NCI-H128 (cell line): ENCODE data around the gene HSD11B2.

Experiments
- DNase-seq: peaks from one replicate; lab custom pipeline; 2025; ENCODE audit not compliant: unreplicated experiment; lab: John Stamatoyannopoulos, UW

HSD11B2 gene

DNA sequence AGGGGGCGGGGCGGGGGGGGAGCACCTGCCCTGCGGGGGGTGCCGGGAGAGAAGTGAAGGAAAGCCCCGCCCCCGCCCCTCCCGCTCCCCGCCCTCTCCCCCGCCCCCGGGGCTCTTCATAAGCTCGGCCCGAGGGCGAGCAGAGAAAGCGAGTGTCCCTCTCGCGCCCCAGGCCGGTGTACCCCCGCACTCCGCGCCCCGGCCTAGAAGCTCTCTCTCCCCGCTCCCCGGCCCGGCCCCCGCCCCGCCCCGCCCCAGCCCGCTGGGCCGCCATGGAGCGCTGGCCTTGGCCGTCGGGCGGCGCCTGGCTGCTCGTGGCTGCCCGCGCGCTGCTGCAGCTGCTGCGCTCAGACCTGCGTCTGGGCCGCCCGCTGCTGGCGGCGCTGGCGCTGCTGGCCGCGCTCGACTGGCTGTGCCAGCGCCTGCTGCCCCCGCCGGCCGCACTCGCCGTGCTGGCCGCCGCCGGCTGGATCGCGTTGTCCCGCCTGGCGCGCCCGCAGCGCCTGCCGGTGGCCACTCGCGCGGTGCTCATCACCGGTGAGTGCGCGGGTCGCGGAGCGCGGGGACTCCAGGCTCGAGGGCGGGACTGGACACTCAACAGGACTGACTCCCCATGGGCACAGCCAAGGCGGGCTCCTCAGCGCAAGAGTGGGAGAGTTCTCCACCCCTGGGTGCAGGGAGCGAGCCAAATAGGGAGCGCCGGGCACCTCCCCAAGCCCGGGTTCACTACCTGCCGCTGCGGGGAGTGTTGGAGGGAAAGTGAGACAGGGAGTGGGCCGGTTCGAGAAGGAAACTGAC lies at the start of gene HSD11B2:
Gene HSD11B2, plus strand, starts transcription at position 145 of the 798 bp plus-strand sequence. Its CDS starts 128 bp downstream, at position 273.
- no peak for DNase-seq

DNA sequence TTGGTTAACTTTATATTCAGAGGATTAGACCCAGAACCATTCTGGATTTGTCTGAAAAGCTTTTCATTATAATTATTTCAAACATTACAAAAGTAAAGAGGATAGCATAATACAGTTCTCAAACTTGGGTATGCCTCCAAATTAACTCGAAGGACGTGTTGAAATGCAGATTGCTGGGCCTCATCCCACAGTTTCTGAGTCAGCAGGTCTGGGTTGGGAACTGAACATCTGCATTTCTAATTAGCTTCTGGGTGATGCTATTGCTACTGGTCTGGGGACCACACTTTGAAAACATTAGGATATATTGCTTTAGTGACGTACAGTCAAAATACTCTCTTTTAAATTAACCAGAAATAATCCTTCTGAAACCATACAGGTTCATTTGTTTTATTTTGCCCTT lies 47.6 kb upstream of the HSD11B2 start:
- no peak for DNase-seq

DNA sequence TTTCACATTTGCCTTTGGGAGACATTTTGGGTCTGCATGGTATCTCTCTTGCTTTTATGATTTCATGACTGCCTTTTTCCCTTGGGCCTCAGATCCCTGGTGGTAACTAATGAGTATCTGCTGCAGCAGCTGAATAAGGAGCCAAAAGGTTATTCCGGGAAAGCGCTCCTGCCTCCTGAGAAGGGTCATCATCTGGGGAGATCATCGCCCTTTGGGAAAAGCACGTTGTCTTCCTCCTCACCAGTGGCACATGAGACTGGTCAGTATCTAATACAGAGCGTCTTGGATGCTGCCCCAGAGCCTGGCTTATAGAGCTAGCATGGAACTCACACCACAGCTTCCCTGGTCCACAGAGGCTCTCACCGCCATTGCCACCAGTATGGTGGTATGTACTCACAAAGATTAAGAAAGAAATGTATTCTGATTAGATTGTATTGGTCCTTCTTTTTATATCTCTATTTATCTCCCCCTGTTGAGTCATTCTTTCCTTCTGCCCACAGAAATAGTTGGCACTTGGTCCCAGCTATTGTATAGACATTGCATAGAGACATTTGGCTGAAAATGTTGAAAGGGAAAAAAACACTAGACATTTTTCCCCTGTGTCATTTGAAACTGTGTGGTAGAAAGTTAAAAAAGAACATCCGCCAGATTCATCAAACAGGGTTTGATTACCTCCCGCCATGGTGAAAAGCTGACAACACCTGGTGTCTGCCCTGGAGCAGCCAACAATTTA lies 46.0 kb upstream of the HSD11B2 start:
- no peak for DNase-seq

DNA sequence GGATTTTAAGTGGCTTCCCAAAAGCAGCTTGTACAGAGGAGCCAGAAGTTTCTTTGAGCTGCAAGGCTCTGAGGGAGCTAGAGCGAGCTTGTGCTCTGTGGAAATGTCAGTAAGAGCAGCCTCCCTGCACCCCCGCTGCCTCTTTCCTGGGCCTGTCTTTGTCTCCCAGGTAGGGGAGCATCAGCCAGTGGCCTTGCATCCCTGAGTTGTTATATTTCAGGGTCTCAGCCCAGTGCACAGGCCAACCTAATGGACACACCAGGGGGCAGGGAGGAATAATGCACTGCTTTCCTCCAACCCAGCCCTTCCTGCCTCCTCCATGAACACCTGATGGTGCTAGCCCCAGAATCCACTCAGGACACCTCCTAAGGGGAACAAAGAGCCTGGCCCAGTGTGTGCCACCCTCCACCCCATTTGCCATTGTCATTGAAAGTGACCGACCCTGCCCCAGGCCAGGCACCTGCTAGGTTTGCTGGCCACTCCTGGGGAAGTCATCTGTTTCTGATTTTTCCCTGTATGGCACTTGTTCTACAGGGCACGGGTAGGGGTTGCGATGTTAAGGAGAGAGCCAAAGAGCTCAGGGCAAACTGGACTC lies 44.0 kb upstream of the HSD11B2 start:
- no peak for DNase-seq

DNA sequence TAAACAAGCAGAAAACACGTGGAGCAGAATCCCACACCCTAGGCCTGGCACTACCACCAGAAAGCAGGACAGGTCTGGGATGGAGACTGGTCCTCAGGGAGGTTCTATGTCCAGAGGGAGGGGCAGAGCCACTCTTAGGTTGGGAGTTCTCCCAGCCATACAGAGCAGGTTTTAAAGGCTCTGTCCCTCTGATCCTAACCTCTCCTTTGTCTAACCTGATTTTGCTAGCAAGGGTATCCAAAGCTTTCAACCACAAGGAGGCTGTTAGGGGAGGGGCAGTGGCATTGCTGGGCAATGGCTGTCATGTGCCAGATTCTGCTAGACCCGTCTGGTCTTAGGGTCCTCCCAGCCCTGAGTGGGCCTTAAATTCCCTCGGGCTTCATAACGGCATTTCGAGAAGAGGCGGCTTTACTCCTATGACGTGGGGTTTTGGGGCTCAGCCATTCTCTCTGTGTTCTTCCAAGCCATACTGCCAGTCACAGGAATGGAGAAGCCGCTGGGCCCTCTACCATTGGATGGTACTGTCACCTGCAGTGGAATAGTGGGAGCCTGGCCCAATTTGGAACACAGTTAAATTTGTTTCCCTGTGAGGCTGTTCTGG lies 43.3 kb upstream of the HSD11B2 start:
- no peak for DNase-seq

DNA sequence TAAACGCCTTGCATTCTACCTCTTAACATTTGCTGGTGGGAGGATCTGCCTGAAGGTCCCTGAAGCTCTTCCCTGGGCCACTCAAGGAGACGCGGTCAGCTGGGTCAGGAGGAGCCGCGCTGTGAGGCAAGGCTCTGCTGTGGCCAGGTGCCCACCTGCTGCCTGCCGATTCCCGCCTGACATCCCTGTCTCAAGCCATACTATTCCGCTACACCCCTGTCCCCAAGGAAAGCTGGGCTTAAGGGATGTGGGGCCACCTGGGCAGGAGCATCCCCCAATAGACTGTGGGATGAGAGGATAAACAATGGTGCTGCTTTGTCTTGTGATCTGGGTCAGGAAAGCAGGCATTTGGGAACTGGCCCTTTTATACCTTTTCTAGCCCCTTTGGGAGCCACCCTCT lies 42.7 kb upstream of the HSD11B2 start:
- DNase-seq, result no peak

DNA sequence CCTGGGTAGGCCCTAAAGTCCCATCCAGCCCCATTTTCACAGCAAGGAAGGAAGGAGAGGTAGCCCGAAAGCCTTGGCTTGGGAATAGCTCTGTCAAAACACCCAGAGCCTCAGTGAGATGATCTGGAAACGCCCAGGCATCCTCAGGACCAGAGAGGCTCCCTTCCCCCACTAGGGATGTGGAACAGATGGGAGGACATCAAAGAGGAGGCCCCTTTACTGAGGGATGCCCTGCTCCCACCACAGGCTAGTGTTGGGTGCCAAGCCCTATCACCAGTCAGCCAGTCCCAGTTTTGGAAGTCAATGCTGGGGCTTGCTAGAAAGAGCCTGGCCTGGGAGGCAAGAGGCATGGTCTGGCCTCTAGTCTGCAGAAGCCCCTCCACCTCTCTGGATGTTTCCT lies 42.3 kb upstream of the HSD11B2 start:
- no peak for DNase-seq

DNA sequence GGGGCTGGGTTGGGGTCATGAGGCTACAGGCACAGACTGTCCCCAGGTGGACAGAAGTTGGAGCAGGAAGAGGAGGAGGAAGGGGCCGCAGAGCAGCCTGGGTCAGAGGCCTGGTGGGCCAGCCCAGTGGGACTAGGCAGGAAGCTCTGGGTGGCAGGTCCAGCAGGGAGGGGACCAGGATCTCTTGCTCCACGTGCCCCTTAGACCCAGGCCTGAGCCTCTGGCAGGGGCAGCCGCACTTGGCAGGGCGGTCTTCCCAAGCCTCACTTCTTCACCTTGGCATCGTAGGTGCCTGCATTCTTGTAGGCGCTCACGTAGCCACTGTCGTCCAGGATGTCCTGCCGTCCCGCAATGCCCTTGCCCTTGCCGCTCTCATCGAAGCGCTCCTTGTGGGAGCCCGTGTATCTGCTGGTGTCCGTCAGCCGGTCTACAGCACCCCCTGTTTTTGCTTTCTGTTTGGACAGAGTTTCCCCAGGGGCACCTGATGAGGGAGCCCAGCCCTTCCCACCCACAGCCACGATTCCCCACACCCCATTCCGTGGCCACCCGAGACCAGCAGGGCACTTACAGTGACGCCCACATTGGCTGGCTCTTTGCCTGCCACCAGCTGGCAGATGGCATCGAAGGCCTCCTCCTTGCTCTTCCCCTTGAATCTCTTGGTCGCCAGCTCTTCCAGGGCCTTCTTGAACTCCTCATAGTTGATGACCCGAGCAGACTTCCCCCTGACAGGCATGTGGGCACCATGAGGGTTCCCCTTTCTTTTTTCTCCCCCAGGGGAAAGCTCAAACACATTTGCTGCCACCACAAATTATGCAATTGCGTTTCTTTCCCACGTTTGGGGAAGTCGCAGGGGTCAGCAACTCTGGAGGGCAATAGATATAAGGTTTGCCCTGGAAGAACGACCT lies 40.8 kb upstream of the HSD11B2 start:
- no peak for DNase-seq

DNA sequence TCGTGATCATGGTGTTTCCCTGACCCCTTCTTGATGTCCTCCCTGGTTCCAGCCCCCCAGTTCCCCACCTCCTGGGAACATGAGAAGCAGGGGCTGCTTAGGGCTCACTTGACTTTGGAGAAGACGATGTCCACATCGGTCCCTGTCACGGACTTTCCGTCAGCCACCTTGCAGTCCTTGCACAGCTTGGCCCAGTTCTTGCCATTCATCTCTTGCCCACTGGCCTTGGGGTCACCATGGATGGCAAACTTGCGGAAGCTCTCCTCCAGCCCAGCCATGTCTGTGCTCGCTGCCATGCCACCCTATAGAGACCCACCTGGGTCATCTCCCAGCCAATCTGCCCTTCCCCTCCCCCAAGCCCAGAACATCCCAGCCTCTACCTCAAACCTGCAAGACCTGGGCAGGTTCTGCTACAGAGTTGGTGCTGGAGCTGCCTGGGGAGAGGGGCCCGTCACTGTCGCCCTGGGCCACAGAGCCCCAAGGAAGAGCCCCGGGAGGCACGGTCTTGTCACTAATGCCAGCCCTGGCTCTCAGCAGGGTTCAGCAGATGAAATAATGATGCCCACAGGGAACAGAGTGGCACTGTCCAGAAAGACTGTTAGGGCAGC lies 40.0 kb upstream of the HSD11B2 start:
- no peak for DNase-seq

DNA sequence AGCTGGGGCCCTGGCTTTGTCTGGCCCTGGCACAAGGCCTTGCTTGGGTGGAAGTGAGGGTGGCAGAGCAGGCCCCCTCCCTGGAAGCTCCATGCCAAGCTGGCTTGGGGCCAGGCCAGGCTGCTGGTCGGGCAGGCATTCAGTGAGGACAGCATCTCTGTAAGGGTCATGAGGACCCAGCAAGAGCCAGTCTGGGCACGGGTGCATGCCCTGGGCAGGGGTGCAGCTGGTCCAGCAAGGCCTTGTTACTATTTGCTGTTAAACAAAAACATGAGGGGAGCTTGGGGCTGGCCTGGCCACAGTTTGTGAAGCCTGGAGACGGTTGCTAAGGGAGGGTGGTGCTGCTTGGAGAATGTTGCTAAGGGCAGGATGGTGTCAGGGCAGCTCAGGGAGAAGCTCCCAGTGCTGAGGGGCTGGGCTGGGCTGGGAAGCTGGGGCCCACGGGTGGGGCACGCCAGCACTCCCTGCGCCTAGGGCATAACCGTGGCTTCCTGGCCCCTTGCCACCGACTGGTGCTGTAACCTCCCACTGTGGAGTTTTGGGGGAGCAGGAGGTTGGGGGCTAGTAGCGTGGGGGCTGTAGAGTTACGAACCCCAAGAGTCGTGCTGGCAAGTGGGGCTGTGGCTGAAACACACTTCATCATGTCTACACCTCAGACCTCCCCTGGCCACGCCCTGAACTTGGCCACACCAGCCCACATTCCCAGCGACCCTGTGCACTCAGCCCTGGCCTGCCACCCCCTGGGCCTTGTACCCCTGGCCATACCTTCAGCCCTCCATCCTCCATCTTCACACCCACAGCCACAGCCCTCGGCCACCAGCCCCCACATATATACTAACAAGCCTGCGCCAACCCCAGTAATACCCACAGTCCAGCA lies 39.3 kb upstream of the HSD11B2 start:
- peak; percentile 1 for DNase-seq

DNA sequence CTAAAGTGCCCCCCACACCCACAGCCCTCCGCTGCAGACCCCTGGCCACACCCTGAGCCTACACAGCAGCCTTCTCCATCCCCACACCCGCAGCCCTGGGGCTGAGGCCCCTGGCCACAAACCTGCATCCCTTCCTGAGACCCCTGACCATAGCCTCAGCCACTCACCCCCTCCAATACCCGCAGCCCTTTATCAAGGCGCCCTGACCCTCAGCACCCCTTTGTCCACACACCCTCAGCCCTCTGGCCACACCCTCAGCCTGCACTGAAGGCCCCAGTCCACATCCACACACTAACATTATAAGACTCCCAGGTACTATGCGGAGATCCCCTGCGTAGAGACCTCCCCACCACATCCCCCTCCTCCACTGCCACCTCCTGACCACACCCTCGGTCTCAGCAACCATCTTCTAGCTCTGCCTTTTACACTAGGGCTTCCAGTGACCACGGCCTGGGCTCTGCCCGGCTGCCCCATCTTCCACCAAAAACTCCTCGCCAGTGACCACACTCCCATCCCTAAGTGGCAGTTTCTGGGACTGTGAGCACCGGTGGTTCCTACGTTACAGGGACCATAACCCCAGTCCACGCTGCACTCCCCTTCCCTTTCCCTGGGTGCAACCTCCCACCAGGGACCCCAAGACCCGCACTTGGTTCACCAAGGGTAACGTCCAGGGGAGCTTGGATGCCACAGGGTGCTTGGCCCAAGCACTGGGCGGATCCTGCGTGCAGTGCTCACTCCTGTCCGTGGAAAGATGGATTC lies 38.4 kb upstream of the HSD11B2 start:
- DNase-seq, result no peak

DNA sequence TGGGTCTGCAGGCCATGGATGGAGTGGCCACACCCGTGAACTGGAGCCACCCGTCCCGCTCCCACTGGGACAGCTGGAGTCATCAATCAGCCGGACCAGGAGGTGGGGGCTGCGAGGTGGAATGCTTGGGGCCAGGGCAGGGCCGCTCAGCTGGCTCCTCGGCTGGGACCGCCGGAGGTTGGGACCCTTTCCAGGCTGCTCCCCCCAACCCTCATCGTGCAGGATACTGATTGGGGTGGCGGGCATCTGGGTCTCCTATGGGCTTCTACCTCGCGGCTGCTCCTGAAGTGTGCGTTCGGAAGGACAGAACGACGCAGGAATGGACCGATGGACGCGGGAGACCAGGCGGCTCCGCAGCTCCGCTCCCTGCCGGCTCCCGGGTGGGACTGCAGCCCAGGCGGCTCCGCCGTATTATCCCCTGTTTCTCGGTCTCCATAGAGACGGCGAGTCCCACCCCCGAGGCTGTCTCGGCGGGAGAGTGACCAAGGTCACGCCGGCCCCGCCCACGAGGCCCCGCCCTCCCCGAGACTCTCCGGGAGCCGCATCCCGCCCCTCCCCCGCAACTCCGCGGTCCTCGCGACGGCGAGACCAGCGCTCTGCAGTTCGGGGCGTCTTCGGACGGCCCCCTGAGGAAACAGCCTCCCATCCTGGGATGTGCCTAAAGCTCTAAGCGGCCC lies 37.7 kb upstream of the HSD11B2 start, which contains the start of gene TPPP3:
Gene TPPP3, minus strand, starts transcription at position 388 of the 677 bp plus-strand sequence. CDS start 2,387 bp downstream, outside the sequence.
- DNase-seq, result peak; percentile 59

DNA sequence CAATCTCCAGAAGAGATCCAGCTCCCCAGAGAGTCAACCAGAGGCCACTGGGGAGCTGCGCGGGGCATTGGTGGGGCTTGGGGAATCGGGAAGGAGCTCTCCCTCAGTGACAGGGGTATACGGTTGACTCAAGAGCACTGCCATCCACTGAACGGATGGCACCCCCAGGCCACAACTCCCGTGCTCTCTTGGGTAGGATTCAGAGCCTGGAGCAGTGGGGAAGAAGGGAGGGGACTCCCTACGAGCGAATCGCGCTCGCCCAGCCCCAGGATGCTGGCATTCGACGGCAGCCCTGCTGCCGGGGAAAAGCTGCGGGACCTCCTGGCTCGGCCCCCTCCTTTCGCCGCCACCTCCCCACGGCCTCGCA lies 37.1 kb upstream of the HSD11B2 start:
- no peak for DNase-seq

DNA sequence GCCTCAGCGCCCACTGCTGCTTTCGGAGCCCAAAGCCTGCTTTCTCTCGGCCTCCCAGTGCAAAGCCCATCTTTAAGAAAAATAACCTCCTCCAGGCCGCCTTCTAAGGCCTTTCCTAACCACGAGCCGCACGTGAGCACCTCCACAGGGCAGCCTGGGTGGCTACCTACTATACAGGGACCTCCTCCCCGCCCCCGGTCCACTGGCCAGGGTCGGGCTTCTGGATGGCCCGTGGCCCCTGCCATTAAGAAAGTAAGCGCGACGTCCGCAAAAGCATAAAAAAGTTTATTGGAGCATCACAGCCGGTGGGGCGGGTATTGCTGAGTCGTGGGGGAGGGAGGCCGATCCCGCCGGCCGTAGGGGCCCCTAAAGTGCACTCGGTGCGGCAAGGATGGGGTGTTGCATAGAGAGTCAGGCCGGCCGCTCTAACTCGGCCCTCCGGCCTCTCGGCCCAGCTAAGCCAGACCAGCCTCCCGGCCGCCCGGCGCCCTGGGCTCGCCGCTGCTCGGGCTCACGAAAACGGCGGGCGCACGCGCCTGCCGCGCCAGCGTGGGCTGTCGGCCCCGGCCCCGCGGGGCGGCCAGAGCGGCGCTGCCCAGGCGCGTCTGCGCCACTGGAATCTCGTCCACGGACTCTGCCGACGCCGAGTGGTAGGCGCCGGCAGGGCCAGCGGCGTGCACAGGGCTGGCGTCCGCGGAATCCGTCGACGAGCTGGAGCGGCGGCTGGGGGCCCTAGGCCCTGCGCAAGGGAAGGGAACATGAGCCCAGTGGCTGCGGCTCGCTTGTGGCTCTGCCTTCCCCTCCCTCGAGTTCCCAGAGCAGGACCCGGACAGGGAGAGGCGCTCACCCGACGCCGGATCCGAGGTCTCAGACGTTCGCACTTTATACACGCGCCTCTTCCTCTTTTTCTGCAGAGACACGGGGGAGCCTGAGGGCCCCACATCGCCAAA lies 36.5 kb upstream of the HSD11B2 start:
- no peak for DNase-seq

DNA sequence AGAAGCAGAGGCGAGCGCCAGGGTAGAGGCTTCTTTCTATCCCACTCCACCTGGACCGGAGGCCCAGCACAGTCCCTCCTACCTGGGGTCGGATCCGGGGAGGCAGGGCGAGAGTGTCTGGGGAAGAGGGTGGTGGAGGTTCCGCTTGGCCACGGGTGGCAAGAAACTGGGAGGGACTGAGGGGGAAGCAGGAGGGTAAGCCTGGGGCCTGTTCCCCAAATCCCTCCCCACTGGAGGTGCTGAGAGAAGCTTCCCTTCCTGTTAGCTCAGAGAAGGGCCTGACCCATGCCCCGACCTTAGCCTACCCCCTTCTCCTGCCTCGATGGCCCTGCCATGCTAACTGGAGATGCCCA lies 35.8 kb upstream of the HSD11B2 start:
- DNase-seq, result no peak

DNA sequence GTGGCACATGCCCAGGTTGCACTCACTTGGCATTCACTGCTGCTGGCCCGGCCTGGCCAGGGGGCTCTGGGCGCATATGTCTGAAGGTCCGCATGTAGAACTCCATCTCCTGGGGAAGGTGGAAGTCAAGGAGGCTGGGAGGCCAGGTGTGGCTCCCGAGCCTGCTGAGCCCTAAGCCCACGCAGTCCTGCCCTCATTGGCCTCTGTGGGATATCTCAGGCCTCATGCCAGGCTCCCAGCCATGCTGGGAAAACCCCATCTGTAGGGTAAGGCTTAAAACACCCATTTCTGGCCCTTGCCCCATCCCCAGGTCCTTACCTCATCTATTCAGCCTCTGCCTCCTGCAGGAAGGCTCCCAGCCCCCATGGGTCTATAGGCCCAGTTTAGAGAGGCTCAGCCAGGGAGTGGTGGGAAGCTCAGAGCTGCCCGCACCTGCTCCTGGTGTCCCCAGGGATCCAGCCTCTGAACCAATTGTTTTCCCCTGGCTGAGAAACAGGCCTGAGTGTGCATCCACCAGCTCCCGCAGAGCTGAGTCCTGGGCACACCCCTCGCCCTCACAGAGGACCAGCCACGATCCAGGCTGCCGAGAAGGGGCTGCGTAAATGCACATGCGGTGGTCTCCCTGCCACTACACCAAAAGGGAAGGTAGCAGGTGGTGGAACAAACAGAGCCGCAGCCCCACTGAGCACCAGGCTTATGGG lies 35.3 kb upstream of the HSD11B2 start:
- peak; percentile 68 for DNase-seq
